NCI-H1694 (cell line): ENCODE results near the gene CARD10.
"Not testable (repeated sequence)": the region's sequence is repeated elsewhere in the genome, so short reads cannot be mapped to it uniquely, and the experiment has no call there.

Experiments used
- DNase-seq: peaks from one replicate; lab custom pipeline; 2025; lab: John Stamatoyannopoulos, UW

CARD10 gene

GRCh38 chr22:37527081-37527752 lies 8.0 kb upstream of the CARD10 start:
- not testable (repeated sequence) for DNase-seq

GRCh38 chr22:37526376-37526775 lies 7.2 kb upstream of the CARD10 start:
- no peak for DNase-seq

GRCh38 chr22:37525746-37526350 lies 6.6 kb upstream of the CARD10 start:
- DNase-seq: no peak

- no peak for DNase-seq
These were observed 6.0 kb upstream of the CARD10 start for GRCh38 chr22:37525073-37525745.

- DNase-seq: no peak
These were observed 3.3 kb upstream of the CARD10 start for GRCh38 chr22:37522482-37522881.

- no peak for DNase-seq
These were observed 2.1 kb upstream of the CARD10 start for GRCh38 chr22:37521236-37521739.

- no peak for DNase-seq
These were observed 1.6 kb upstream of the CARD10 start for GRCh38 chr22:37520776-37521191.

GRCh38 chr22:37518509-37519267 lies 527 bp downstream of the CARD10 start:
- no peak for DNase-seq

- no peak for DNase-seq
These were observed 1.3 kb downstream of the CARD10 start for GRCh38 chr22:37517826-37518450.

- DNase-seq: no peak
These were observed 2.8 kb downstream of the CARD10 start for GRCh38 chr22:37516456-37516855.

GRCh38 chr22:37515901-37516300 lies 3.3 kb downstream of the CARD10 start:
- DNase-seq: no peak

- no peak for DNase-seq
These were observed 4.6 kb downstream of the CARD10 start for GRCh38 chr22:37514526-37515051.

- DNase-seq: no peak
These were observed 7.7 kb downstream of the CARD10 start for GRCh38 chr22:37511395-37512104.

- no peak for DNase-seq
These were observed 9.1 kb downstream of the CARD10 start for GRCh38 chr22:37510091-37510490.

- DNase-seq: no peak
These were observed 10.0 kb downstream of the CARD10 start for GRCh38 chr22:37509059-37509860.

GRCh38 chr22:37508431-37508992 lies 10.7 kb downstream of the CARD10 start:
- no peak for DNase-seq

GRCh38 chr22:37507731-37508130 lies 11.5 kb downstream of the CARD10 start:
- DNase-seq: no peak

GRCh38 chr22:37505989-37506388 lies 13.2 kb downstream of the CARD10 start:
- no peak for DNase-seq

- no peak for DNase-seq
These were observed 13.7 kb downstream of the CARD10 start for GRCh38 chr22:37505565-37505964.

- DNase-seq: no peak
These were observed 14.3 kb downstream of the CARD10 start for GRCh38 chr22:37504964-37505363.
